GM21515 (cell line): ENCODE data around the gene KAZN.

Experiments
- ATAC-seq: cut with Tn5 transposase; IDR thresholded peaks from one replicate; pipeline ENCODE4 v1.9.1; 2021; ENCODE audit not compliant: unreplicated experiment

KAZN gene

DNA sequence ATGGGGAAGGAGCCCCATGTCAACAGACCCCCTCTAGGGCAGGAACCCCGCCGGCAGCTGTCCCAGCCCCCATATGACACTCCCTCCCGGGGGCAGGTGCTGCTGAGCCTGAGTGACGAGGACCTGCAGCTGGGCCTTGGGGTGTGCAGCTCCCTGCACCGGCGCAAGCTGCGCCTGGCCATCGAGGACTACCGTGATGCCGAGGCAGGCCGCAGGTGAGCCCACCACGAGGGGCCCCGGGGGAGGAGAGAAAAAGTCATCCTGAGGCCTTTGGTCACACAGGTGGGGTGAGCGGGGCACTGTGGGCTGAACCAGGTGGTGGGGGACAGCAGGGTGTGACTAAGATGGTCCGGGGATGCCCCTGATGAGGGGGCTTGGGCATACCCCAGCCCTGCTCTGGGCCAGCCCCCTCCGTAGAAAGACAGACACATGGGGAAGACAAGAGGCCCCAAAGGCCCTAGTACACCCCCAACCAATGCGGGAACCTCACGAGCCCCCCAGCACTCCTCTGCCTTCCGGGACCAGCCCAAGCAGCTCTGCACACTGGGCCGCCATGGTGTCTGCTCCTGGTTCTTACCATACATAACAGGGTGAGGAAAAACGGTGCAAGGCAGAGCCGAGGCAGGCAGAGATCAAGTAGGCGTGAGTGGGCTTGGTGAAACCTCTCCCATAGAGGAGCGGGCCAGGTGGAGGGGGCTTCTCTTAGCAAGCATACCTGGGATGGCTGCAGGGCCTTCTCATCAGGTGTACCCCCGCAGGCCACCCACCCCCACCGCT is 496.4 kb downstream of the KAZN start:
- no peak for ATAC-seq

DNA sequence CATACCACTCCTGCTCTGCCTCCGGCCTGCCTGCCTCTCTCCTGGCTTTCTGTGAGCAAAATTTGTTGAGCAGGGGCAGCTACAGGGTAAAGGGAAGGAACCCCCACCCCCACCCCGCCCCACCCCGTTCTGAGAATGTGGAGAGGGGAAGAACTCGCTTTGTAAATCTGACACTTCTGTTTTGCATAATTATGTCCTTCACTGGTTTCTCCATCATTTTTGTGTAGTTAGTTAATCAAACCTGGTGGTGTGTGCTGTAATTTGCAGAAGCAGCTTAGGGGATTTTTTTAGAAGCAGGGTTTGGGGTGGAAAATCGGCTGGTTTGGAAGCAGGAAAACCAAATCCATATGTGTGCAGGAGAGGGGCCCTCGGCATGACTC is 497.0 kb downstream of the KAZN start:
- ATAC-seq: no peak

DNA sequence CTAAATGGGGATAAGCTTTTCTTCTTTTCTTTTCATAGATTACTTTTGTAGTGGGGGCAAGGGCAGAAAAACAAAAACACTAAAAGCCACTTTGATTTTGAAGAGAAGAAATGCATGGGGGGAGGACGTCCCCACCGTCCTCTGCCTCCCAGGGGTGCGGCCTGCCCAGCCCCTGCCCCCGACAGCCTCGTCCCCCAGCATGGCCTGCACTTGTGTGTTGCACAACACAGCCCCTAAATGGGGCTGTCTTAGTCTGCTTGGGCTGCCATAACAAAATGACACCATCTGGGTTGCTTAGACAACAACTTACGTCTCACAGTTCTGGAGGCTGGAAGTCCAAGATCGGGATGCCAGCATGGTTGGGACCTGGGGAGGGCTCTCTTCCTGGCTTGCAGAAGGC is 497.8 kb downstream of the KAZN start:
- ATAC-seq: no peak

- ATAC-seq: no peak
These were observed 500.0 kb downstream of the KAZN start for GRCh38 chr1:15098176-15099125.

DNA sequence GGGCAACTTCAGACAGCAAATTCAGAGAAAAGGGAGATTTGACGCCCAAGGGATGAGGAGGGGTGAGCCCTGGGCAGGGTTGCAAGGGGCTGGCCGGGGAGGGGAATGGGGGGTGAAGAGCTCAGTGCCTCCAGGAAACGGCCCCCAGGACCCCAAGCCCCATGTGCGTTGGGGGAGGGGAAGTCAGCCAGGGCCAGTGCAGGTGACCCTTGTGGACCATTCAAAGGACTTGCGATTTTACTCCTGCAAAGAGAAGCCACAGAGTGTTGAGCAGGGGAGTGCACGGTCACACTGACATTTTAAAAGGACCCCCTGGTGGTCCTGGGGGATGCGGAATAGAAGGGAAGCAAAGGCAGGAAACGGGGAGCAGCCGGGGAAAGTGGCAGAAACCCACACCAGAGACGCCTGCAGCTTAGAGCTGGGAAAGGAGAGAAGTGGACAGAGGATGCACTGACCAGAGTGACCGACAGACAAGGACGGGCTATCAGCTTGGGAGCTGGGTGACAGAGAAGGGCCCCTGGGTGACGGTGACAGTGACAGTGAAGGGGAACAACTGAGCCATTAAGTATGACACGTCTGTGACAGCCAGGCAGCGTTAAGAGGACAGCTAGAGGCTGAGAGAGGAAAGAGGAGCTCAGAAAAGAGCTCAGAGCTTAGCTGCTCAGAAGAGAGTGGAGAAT is 501.1 kb downstream of the KAZN start:
- ATAC-seq: no peak

- ATAC-seq: peak; percentile 70
These were observed 501.8 kb downstream of the KAZN start for GRCh38 chr1:15100121-15100879.

- no peak for ATAC-seq
These were observed 502.6 kb downstream of the KAZN start for GRCh38 chr1:15100880-15101760.

- ATAC-seq: no peak
These were observed 503.3 kb downstream of the KAZN start for GRCh38 chr1:15101801-15102200.

- no peak for ATAC-seq
These were observed 504.2 kb downstream of the KAZN start for GRCh38 chr1:15102646-15103045.

- ATAC-seq: no peak
These were observed 504.7 kb downstream of the KAZN start for GRCh38 chr1:15103211-15103610.

DNA sequence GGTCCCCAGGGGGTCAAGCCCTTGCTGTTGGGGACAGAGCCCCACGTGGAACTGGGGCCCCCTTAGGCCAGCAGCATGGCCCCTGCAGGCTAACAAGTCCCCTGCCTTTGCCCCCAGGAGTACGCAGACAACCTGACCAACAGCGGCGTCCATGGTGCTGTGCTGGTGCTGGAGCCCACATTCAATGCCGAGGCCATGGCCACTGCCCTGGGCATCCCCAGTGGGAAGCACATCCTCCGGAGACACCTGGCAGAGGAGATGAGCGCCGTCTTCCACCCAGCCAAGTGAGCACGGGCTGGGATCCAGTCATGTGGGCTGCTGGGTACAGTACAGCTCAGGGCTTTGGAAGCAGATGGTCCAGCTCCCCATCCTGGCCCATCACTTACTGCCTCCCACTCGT is 505.4 kb downstream of the KAZN start:
- no peak for ATAC-seq

DNA sequence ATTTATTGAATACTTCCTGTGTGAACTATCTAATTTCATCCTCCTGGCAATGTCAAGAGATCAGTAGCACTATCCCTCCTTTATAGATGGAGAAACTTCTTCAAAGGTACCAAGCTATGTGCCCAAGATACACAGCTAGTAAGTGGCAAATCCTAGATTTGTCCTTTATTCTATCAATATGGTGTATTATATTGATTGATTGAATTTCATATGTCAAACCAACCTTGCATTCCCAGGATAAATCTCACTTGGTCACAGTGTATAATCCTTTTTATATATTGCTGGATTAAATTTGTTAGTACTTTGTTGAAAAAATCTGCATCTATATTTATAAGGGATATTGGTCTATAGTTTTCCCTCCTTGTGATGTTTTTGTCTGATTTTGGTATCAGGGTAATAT is 506.3 kb downstream of the KAZN start:
- ATAC-seq: no peak

DNA sequence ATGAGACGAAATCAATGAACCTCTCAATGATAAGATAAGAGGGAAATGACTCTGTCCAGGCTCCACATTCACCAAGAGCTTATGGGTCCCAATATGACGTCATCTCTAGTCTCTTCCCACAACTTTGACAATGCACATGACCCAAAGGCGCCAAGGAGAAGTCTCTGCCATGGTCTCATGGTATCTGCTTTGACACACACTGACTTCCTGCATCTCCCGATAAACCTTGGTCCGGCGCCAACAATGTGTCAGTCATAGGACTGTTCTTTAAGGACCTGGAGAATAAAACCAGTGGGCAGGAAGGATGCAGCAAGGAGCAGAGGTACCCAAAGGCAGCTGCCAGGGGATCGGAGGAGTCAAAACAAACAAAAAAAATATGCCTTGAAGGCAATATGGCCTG is 508.1 kb downstream of the KAZN start:
- ATAC-seq: no peak

GRCh38 chr1:15107058-15107687 is 508.7 kb downstream of the KAZN start:
- no peak for ATAC-seq

DNA sequence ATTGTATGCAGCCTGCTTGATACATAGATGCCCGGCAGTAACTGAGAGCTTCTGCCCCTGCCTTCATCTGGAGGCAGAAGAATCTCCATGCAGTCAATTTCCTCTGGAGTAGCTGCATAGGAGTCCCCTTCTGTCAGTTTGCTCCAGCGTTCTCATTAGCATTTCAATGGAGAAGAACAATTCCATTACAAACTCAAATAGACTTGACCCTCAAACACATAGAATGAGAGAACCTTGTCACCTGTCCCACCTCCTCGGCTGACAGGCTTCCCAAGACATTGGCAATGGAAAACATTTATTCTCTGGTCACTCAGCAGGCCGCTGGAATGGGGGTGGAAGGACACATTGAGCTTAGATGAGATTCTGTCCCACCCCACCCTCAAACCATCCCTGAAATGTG is 509.4 kb downstream of the KAZN start:
- no peak for ATAC-seq

- ATAC-seq: no peak
These were observed 511.8 kb downstream of the KAZN start for GRCh38 chr1:15110128-15110866.

DNA sequence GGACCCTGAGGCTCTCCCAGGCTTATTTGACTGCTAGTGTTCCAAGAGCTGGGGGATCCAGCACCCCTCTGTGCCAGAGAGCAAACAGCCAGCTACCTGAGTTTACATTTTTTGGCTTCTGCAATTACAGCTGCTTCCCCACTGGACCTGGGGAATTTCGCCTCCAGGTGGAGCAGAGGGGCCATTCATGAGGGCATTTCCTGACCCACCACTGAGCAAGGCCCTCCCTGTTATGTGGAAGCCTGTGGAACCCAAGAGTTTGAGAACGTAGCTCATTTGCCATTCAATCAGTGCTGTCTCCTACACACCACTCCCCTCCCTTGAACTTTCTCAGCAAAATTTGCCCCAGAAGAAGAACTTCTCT is 512.4 kb downstream of the KAZN start:
- no peak for ATAC-seq

- ATAC-seq: no peak
These were observed 514.7 kb downstream of the KAZN start for GRCh38 chr1:15113146-15113545.

GRCh38 chr1:15114884-15115283 is 516.4 kb downstream of the KAZN start:
- ATAC-seq: no peak
